GM13976 (cell line): Measurements from ENCODE around the gene MAN2A1.

Experiments used
- DNase-seq: peaks from one replicate; pipeline ENCODE4 v3.0.0; 2012; ENCODE audit warnings: low spot score
- CTCF ChIP-seq: IDR thresholded peaks from 2 replicates; pipeline ENCODE4 v1.5.1; 2012; ENCODE audit warnings: borderline replicate concordance, mild to moderate bottlenecking; ENCODE audit not compliant: insufficient read depth; ENCODE audit errors: extremely low read depth, missing control alignments, control extremely low read depth
- in situ Hi-C: fragments of 300-500 bp; cut with MboI; formaldehyde crosslinking; loops from one replicate; pipeline ENCODE4 v1.12.0; 2022; ENCODE audit warnings: low sequenced_read_pairs, mixed read lengths, inconsistent platforms; ENCODE audit not compliant: unreplicated experiment

The MAN2A1 gene

GRCh38 chr5:109701252-109701651, 11.5 kb downstream of the MAN2A1 start:
- in situ Hi-C loops, result no loop called here
- DNase-seq, result no peak
- no peak for TF ChIP-seq CTCF

- TF ChIP-seq CTCF, result no peak
- in situ Hi-C loops, result no loop called here
- DNase-seq, result no peak
These were observed 12.1 kb downstream of the MAN2A1 start for GRCh38 chr5:109701792-109702191.

- no peak for DNase-seq
- no peak for TF ChIP-seq CTCF
- in situ Hi-C loops, result no loop called here
These were observed 13.4 kb downstream of the MAN2A1 start for GRCh38 chr5:109703166-109703565.

GRCh38 chr5:109703829-109704228, 14.1 kb downstream of the MAN2A1 start:
- DNase-seq, result no peak
- no peak for TF ChIP-seq CTCF
- in situ Hi-C loops, result no loop called here

GRCh38 chr5:109704282-109704952, 14.7 kb downstream of the MAN2A1 start:
- in situ Hi-C loops, result no loop called here
- TF ChIP-seq CTCF, result no peak
- no peak for DNase-seq

GRCh38 chr5:109705596-109705995, 15.9 kb downstream of the MAN2A1 start:
- no peak for DNase-seq
- TF ChIP-seq CTCF, result no peak
- in situ Hi-C loops, result no loop called here
